Fibroblast of pulmonary artery (primary cell): ENCODE results near the gene HTR6.

ENCODE experiments used
- DNase-seq: peaks from one replicate; pipeline ENCODE4 v3.0.0-alpha.2; 2010; ENCODE audit warnings: low read depth
- H3K4me3 ChIP-seq: replicated peaks from 2 replicates; pipeline ENCODE4 v1.5.1; 2011; ENCODE audit warnings: low read depth, mild to moderate bottlenecking, control low read depth, low read length, moderate library complexity
- TF ChIP-seq, protein P1 (sequence below): IDR thresholded peaks from 2 replicates; pipeline ENCODE4 v1.5.1; 2011; ENCODE audit warnings: mild to moderate bottlenecking, control low read depth, low read length, inconsistent platforms; ENCODE audit errors: missing control alignments

HTR6 gene

DNA sequence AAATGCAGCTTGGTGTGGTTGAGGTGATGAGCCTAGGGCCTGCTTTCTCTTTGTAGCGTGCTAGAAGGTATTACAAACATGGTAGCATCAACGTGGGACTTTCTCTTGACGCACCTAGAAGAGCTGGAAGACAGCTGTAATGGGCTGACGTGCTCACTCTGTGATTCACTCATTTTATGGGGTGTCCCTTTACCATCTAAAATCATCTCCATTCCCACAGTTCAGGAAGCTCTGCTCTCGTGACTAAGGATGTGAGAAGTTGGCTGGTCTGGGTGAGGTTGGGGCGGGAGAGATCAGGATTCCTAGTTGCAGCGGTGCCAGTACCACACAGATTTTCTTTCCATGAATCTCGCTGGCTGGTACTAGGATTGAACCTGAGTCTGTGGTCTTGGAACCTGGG lies 4.2 kb downstream of the HTR6 start:
- TF ChIP-seq, protein P1, sequence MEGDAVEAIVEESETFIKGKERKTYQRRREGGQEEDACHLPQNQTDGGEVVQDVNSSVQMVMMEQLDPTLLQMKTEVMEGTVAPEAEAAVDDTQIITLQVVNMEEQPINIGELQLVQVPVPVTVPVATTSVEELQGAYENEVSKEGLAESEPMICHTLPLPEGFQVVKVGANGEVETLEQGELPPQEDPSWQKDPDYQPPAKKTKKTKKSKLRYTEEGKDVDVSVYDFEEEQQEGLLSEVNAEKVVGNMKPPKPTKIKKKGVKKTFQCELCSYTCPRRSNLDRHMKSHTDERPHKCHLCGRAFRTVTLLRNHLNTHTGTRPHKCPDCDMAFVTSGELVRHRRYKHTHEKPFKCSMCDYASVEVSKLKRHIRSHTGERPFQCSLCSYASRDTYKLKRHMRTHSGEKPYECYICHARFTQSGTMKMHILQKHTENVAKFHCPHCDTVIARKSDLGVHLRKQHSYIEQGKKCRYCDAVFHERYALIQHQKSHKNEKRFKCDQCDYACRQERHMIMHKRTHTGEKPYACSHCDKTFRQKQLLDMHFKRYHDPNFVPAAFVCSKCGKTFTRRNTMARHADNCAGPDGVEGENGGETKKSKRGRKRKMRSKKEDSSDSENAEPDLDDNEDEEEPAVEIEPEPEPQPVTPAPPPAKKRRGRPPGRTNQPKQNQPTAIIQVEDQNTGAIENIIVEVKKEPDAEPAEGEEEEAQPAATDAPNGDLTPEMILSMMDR: no peak
- DNase-seq: no peak
- H3K4me3 ChIP-seq: no peak overlapping the region

GRCh38 chr1:19670787-19671186 lies 6.1 kb downstream of the HTR6 start:
- TF ChIP-seq, protein P1: no peak
- no peak for DNase-seq
- H3K4me3 ChIP-seq: no peak overlapping the region

DNA sequence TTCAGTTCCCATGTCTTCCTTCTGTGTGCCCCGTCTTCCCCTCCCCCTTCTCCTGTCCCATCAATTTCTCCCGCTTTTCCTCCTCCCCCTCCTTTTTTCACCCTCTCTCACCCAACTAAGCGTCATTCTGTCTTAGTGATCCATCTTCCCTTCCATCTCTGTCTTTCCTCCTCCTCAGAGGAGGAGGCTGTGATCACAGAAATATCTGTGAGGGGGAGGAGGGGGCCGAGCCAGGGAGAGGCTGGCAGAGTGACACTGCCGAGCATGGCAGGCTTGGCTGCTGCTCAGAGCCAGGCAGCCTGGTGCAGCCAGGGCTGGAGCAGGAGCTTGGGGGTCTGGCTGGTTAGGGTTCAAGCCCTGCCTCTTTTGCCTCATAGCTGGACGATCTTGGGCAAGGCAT lies 7.6 kb downstream of the HTR6 start:
- DNase-seq: no peak
- TF ChIP-seq, protein P1: no peak
- H3K4me3 ChIP-seq: no peak overlapping the region

- TF ChIP-seq, protein P1: no peak
- no peak overlapping the region for H3K4me3 ChIP-seq
- DNase-seq: no peak
Observed at GRCh38 chr1:19675797-19676196, 11.1 kb downstream of the HTR6 start.

DNA sequence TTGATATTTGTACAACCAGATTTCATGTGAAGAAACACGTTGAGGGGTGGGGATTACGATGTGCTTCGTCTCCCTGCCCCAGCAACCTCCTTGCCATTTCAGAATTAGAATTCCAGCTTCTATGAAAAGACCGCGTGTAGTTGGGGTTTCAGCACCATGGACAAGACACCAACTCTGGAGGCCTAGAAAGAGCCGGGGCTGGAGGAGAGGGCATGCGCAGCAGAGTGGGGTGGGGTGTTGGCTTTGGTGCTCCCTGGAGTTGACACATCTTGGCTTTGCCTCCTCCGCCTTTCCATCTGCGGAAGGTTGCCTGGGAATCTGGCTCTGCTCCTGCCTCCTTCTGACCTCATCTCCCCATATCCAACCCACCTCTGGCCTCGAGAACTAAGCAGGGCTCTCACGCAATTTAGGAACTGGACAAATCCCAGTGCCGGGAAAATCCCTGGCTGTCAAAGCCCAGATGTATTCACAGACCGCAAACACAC lies 11.8 kb downstream of the HTR6 start:
- no peak overlapping the region for H3K4me3 ChIP-seq
- TF ChIP-seq, protein P1: no peak
- peak; percentile 80 for DNase-seq

GRCh38 chr1:19678493-19678892 lies 13.8 kb downstream of the HTR6 start:
- no peak for DNase-seq
- TF ChIP-seq, protein P1: no peak
- H3K4me3 ChIP-seq: no peak overlapping the region

GRCh38 chr1:19678931-19679453 lies 14.3 kb downstream of the HTR6 start:
- H3K4me3 ChIP-seq: no peak overlapping the region
- TF ChIP-seq, protein P1: no peak
- no peak for DNase-seq
